DOHH2 (cell line): ENCODE data around the gene SDF2L1.

Experiments used
- CTCF ChIP-seq: fragments of 200-600 bp; sonication (generic); IDR thresholded peaks from one replicate; pipeline ENCODE4 v1.5.1; 2014; ENCODE audit warnings: antibody characterized with exemption, mild to moderate bottlenecking, low read depth, low read length; ENCODE audit not compliant: poor library complexity, severe bottlenecking
- EZH2phosphoT487 ChIP-seq: fragments of 200-600 bp; sonication (generic); IDR thresholded peaks from 2 replicates; pipeline ENCODE4 v1.6.1; 2017; ENCODE audit warnings: borderline replicate concordance, mild to moderate bottlenecking, antibody characterized with exemption, low read length, moderate library complexity, mixed read lengths

GRCh38 chr22:21632931-21633330, 9.2 kb upstream of the SDF2L1 start:
- TF ChIP-seq CTCF = no peak
- TF ChIP-seq EZH2phosphoT487 = no peak
